ENCODE measurements around the gene TTC19.

The TTC19 gene

GRCh38 chr17:16075949-16076348, 76.3 kb downstream of the TTC19 start:
- H3K4me3 ChIP-seq (ENCODE audit: low read length) = no peak overlapping the region
- no peaks in the 10 kb centered on the region for H3K9me3 ChIP-seq (ENCODE audit: insufficient read depth, low read length)
- TF ChIP-seq CTCF (IDR thresholded peaks at IDR 0.05; ENCODE audit: low read depth, low read length) (no peak), EZH2phosphoT487 (IDR thresholded peaks at IDR 0.05; ENCODE audit: low read depth) (no peak)
- no peaks in the 10 kb centered on the region for H3K27me3 ChIP-seq (ENCODE audit: low read depth, low read length)
- no peak overlapping the region for H3K9ac ChIP-seq (ENCODE audit: low read length)
- H3K4me2 ChIP-seq (ENCODE audit: low read length) = no peak overlapping the region
- no peaks in the 10 kb centered on the region for H3K79me2 ChIP-seq (ENCODE audit: low read length)
- no peaks in the 10 kb centered on the region for H4K20me1 ChIP-seq (ENCODE audit: insufficient read depth, low read length)
- no peaks in the 10 kb centered on the region for H3K4me1 ChIP-seq (ENCODE audit: low read length)
- no peak overlapping the region for H2AFZ ChIP-seq (ENCODE audit: low read depth, low read length)
- no peak overlapping the region for H3K27ac ChIP-seq (ENCODE audit: low read length)
- H3K36me3 ChIP-seq (replicated peaks; ENCODE audit: low read depth, low read length) = peaks cover 15% of the 10 kb centered on the region

All from OCI-LY3 (cell line).